Left lung (tissue), 10 donors: ENCODE data around the gene WDR55. TPM values are rescaled to one million over a fixed set of nuclear protein-coding genes. Genes with fewer than 3 reads are reported as not detected.

Experiments
- ATAC-seq: fragments of 200-7000 bp; cut with Tn5 transposase; one replicate; pipeline ENCODE4 v1.9.1; 2020; ENCODE audit warnings: moderate library complexity
- DNase-seq, 4 donors: peaks; one replicate each; pipeline ENCODE4 v3.0.0-alpha.2; 2013 to 2020
- H3K27ac ChIP-seq, 2 donors: fragments of 200-600 bp; sonication (generic) in 1 of 2; one replicate each; pipeline versions ENCODE4 v1.5.0 to v1.8.0; 2020 to 2021
- H3K27me3 ChIP-seq, 2 donors: fragments of 200-600 bp; sonication (generic) in 1 of 2; one replicate each; pipeline versions ENCODE4 v1.5.0 to v1.8.0; 2020 to 2021
- H3K36me3 ChIP-seq, 2 donors: fragments of 200-600 bp; sonication (generic) in 1 of 2; one replicate each; pipeline versions ENCODE4 v1.5.0 to v1.8.0; 2020 to 2021
- H3K4me1 ChIP-seq, 2 donors: fragments of 200-600 bp; one replicate each; pipeline ENCODE4 v1.8.0; 2021
- H3K4me3 ChIP-seq, 2 donors: fragments of 200-600 bp; sonication (generic) in 1 of 2; one replicate each; pipeline versions ENCODE4 v1.5.0 to v1.8.0; 2020 to 2021; ENCODE audit warnings: mild to moderate bottlenecking in 1 of 2
- H3K9me3 ChIP-seq, 2 donors: fragments of 200-600 bp; sonication (generic) in 1 of 2; one replicate each; pipeline versions ENCODE4 v1.5.0 to v1.8.0; 2020 to 2021
- intact Hi-C, 2 donors: fragments of 100-400 bp; cut with DNase I; formaldehyde crosslinking; loops; one replicate each; pipeline versions ENCODE4 v1.11.2 to v1.14.2; 2022
- polyA plus RNA-seq, 6 donors: library from polyadenylated mRNA; unstranded; fragments of 120-200 nt; gene quantifications; one replicate each; pipeline ENCODE4 v1.2.1, GENCODE V29; 2013; ENCODE audit not compliant: insufficient read length in 6 of 6
- total RNA-seq, 2 donors: library from RNA; stranded (reverse); fragmentation: NEBNext Ultra II Directional; extraction: Animal tissue kit (Norgen Biotek cat#: 25700); gene quantifications; one replicate each; pipeline ENCODE4 v1.2.1, GENCODE V29; 2021
- TF ChIP-seq, protein P1 (sequence below), 2 donors: fragments of 200-600 bp; sonication (generic) in 1 of 2; IDR thresholded peaks; one replicate each; pipeline versions ENCODE4 v1.5.0 to v1.8.0; 2021; ENCODE audit warnings: antibody characterized with exemption in 2 of 2
- donor health status: DM: no; HTN: yes; CAD: no.
- donor health status: DM: no; HTN: no; CAD: no.

Gene WDR55
- total and polyA plus RNA-seq, 8 donors, result 17.8 to 26.5 (median 20.9) TPM

DNA sequence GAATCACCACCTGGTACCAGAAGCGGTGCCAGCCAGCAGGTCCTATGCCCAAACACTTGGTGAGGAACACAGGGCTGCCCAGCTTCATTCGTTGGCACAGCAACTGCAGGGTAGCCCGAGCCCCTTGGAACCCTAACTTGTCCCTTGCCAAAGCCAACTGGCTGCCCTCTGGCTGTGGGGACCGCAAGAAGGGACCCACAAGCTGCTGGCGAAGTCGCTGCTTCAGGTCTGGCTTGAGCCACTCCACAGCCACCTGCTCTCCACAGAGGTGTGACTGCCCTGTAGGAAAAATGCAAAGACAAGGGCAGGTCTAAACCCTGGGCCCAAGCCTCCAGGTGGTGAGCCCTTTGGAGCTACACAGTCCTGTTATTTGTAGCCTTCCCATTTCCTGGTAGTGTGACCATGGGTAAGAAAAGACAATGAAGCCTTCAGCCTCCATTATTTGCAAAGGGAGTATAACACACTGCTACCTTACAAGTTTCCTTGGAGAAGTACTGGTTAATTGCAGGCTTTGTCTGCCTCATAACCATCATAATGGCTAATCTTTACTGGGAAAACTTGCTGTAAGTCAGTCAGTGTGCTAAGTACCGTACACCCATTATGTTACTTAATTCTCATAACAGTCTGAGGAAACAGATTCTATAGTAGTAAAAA lies 6.9 kb downstream of the WDR55 start:
- no peak overlapping the region for H3K27ac ChIP-seq
- peaks cover under 1 to 9% of the 10 kb centered on the region in 2 donors for H3K4me1 ChIP-seq
- H3K27me3 ChIP-seq, result no peaks in the 10 kb centered on the region
- intact Hi-C loops, result no loop called here
- no peak for ATAC-seq
- peaks cover 0 to 89% of the 10 kb centered on the region in 2 donors for H3K36me3 ChIP-seq
- TF ChIP-seq, protein P1, sequence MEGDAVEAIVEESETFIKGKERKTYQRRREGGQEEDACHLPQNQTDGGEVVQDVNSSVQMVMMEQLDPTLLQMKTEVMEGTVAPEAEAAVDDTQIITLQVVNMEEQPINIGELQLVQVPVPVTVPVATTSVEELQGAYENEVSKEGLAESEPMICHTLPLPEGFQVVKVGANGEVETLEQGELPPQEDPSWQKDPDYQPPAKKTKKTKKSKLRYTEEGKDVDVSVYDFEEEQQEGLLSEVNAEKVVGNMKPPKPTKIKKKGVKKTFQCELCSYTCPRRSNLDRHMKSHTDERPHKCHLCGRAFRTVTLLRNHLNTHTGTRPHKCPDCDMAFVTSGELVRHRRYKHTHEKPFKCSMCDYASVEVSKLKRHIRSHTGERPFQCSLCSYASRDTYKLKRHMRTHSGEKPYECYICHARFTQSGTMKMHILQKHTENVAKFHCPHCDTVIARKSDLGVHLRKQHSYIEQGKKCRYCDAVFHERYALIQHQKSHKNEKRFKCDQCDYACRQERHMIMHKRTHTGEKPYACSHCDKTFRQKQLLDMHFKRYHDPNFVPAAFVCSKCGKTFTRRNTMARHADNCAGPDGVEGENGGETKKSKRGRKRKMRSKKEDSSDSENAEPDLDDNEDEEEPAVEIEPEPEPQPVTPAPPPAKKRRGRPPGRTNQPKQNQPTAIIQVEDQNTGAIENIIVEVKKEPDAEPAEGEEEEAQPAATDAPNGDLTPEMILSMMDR (IDR thresholded peaks at IDR 0.05), result no peak
- no peaks in the 10 kb centered on the region for H3K9me3 ChIP-seq
- no peak overlapping the region for H3K4me3 ChIP-seq
- no peak for DNase-seq

- Histone ChIP-seq H3K4me3 (no peak overlapping the region), H3K27me3 (no peaks in the 10 kb centered on the region), H3K36me3 (peaks cover 0 to 99% of the 10 kb centered on the region in 2 donors), H3K9me3 (no peaks in the 10 kb centered on the region), H3K4me1 (no peaks in the 10 kb centered on the region), H3K27ac (no peak overlapping the region)
- TF ChIP-seq, protein P1 (IDR thresholded peaks at IDR 0.05), result no peak
- intact Hi-C loops, result no loop called here
- ATAC-seq (peak; percentile 33), DNase-seq (no peak)
These were observed 7.9 kb downstream of the WDR55 start for GRCh38 chr5:140672455-140673186.

- intact Hi-C loops, result no loop called here
- Histone ChIP-seq H3K36me3 (peaks cover 0 to 98% of the 10 kb centered on the region in 2 donors), H3K4me1 (no peaks in the 10 kb centered on the region), H3K27ac (no peak within 1 kb of the TSS), H3K4me3 (no peak within 1 kb of the TSS), H3K9me3 (no peaks in the 10 kb centered on the region), H3K27me3 (no peaks in the 10 kb centered on the region)
- DNase-seq (no peak), ATAC-seq (no peak)
- TF ChIP-seq, protein P1 (IDR thresholded peaks at IDR 0.05), result no peak
These were observed 8.7 kb downstream of the WDR55 start, which contains the start of gene DND1 for GRCh38 chr5:140673187-140673976. DND1 (minus strand) TSS chr5:140673576; CDS start chr5:140673542, 34 bp downstream.

DNA sequence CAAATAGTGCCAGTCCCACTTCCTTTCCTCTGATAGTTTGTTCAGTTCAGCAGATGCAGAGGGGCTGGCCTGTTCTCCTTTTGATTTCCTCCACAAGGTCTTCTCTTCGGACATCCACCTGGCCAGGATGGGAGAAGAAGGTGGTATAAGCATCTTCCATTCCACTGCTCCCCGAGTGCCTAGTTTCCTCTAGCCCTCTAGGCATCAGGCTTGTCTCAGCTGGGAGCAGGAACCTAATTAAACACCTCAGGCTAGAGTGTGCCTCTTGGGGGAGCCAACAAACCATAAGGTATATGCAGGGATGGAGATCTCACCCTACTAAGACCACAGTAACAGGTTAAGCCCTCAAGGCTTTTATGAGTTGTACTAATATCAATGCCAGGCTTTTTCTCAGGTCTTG lies 9.5 kb downstream of the WDR55 start:
- Histone ChIP-seq H3K36me3 (peaks cover 0 to 98% of the 10 kb centered on the region in 2 donors), H3K4me3 (no peak overlapping the region), H3K27me3 (no peaks in the 10 kb centered on the region), H3K27ac (no peak overlapping the region), H3K4me1 (no peaks in the 10 kb centered on the region), H3K9me3 (no peaks in the 10 kb centered on the region)
- intact Hi-C loops, result no loop called here
- no peak for ATAC-seq
- DNase-seq, result no peak
- TF ChIP-seq, protein P1 (IDR thresholded peaks at IDR 0.05), result no peak

DNA sequence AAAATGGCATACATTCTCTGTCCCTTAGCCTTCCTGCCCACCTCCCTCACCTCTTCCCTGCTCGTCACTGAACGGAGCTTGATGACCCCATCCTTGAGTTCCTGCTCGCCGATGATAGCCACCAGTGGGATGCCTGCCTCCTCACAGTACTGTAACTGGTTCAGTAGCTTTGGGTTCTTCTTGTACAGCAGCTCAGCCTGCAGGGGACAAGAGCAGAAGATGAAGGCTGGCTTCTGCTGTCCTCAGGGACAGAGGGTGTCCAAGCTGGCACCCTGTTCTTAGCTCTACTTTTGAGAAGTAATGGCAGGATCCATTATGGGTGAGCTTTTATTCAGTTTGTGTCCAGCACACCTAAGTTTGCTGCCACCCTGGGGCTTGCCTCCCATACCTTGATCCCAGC lies 9.9 kb downstream of the WDR55 start:
- Histone ChIP-seq H3K27me3 (no peaks in the 10 kb centered on the region), H3K27ac (no peak overlapping the region), H3K36me3 (peaks cover 0 to 98% of the 10 kb centered on the region in 2 donors), H3K4me1 (no peaks in the 10 kb centered on the region), H3K4me3 (no peak overlapping the region), H3K9me3 (no peaks in the 10 kb centered on the region)
- ATAC-seq, result no peak
- TF ChIP-seq, protein P1 (IDR thresholded peaks at IDR 0.05), result no peak
- intact Hi-C loops, result no loop called here
- no peak for DNase-seq
